Uterus (tissue), 2 donors: ENCODE measurements around the gene SLC44A4.

Experiments
- CTCF ChIP-seq, 4 experiments: fragments of 200-600 bp in 2 of 4; fragments of 450-650 bp in 2 of 4; sonication (generic) in 2 of 4; IDR thresholded peaks; one replicate each; pipeline ENCODE4 v1.5.1; 2016 to 2019; ENCODE audit warnings: antibody characterized with exemption in 4 of 4, mild to moderate bottlenecking in 2 of 4, moderate library complexity in 1 of 4
- POLR2A ChIP-seq, 2 donors: fragments of 450-650 bp; IDR thresholded peaks; one replicate each; pipeline ENCODE4 v1.6.1; 2016; ENCODE audit warnings: antibody characterized with exemption in 2 of 2, mild to moderate bottlenecking in 1 of 2, moderate library complexity in 1 of 2

DNA sequence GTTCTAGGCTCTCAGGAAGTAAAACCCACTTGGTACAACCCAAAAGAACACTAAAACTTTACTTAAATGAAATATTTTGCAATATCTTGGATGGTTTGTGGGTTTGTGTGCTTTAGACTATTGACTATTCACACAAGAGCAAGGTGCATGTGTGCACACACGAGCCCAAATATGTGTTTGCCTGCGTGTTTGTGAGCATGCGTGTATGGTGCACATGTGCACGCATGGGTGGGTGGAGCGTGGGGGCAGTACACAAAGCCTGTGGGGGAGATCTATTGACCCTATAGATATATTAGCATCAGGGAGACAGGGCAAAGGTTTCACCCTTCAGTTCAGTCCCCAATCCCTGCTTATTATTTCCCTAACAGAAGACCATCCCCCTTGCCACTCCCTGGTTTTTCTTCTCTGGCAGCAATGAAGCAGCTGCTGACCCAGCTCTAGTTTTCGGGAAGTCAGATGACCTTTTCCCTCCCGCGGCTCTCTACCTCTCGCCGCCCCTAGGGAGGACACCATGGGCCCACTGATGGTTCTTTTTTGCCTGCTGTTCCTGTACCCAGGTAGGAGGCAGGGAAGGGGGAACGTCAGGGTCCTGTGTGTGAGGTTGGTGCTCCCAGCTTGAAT lies 48.6 kb upstream of the SLC44A4 start, which contains the start of gene C2:
- TF ChIP-seq POLR2A (IDR thresholded peaks at IDR 0.05) (no peak), CTCF (IDR thresholded peaks at IDR 0.05) (no peak)
